ENCODE results near the gene CLEC19A.

The CLEC19A gene

DNA sequence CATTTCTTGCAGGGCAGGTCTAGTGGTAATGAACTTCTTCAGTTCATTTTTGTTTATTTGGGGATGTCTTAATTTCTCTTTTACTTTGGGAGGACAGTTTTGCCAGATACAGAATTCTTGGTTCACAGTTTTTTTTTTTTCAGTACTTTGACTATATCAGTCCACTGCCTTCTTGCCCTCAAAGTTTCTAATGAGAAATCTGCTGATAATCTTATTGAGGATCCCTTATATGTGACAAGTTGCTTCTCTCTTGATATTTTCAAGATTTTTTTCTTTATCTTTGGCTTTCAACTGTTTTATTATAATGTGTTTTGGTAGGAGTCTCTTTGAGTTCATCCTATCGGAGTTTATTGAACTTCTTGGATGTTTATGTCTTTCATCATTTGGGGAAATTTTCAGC lies 42.8 kb downstream of the CLEC19A start:
- no peak for DNase-seq (ENCODE audit: low read depth in 2 of 2)

DNA sequence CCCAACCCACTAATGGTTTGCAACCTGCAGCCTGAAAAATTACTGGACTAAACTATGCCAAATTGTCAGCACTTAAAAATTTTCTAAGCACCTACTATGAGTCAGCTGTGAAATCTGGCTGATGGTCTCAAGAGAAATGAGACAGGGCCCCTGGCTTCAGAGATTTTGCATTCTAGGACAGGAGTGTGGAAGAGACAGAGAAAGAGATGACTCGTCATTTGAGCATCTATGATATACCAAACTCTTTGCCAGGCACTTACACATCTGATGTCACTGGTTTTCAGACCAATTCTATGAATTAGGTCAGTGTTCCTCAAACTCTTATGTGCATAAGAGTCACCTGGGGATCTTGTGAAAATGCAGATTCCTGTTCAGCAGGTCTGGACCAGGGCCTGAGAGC lies 44.4 kb downstream of the CLEC19A start:
- DNase-seq (ENCODE audit: low read depth in 2 of 2), result no peak

DNA sequence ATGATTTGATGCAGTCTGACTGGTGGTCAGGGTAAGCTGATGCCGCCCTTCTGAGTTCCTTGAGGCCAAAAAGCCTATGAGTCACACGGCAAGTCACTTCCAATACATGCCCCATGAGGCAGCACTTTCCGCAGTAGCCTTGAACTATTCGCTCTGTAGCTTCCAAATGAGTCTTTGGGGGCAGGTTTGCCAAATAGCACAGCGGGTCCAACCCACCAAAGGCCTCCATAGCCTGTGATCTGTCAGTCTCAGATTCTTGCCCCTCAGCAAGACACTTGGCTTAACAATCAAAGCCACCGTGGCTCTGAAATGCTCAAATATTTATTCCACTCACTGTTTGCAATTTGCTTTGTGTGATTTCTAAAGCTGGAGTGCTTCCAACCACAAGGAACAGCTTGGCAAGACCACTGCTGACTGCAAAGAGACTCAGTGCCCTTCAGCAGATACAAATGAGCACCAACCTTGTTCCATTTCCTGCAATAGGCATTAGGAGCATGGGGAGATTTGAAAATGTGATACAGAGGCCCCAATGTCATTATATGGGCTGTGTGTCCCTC lies 45.4 kb downstream of the CLEC19A start:
- DNase-seq (ENCODE audit: low read depth in 2 of 2), result no peak

DNA sequence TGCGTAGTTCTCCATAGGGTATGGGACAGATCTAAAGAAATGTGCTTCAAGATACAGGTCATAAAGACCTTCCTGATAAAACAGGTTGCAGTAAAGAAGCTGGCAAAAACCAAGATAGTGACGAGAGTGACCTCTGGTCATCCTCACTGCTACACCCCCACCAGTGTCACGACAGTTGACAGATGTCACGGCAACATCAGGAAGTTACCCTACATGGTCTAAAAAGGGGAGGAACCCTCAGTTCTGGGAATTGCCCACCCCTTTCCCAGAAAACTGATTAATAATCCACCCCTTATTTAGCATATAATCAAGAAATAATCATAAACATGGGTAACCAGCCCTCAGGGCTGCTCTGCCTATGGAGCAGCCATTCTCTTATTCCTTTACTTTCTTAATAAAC lies 46.3 kb downstream of the CLEC19A start:
- no peak for DNase-seq (ENCODE audit: low read depth in 2 of 2)

DNA sequence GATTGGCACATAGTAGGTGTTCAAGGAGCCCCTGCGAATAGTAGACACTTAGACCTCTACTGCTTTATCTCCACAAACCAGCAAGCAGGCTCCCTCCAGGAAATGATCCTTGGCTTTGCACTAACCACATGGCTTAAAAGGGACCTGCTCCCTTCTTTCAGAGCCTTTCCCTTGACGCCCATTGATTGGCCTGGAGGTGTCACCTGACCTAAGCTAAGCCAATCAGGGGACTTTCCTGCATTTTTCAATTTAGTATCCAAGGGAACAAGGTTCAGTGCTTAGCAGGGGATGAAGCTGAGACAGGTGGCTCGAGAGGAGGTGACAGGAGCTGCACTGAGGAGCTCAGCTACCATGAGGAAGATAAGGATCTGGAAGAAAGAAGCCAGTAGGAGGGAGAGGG lies 52.8 kb downstream of the CLEC19A start:
- no peak for DNase-seq (ENCODE audit: low read depth in 2 of 2)

DNA sequence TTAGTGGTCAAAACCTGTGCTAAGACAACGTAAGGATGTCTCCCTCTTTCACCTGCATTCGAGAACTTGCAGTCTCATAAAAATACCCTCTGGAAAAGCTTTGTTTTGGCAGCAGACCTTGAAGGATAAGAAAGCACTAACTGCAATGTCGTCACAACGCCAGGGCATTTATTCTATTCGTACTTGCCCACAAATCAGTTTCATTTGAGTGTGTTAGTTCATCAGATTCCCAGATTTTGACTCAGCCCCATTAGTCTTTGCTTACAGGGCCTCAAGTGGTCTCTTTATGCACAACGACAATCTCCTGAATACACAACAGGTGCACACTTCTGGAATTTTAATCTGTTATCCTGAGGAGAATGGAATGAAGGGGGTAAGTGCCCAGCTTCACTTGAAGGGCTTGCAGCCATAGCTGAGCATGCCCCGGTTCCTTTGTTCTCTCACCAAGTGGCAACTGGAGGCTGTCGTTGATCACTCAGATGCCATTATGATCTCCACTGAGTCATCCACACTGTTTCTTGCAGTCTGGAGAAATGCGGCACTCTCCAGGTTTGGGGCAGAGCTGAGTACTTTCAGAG lies 58.8 kb downstream of the CLEC19A start:
- no peak for DNase-seq (ENCODE audit: low read depth in 2 of 2)

DNA sequence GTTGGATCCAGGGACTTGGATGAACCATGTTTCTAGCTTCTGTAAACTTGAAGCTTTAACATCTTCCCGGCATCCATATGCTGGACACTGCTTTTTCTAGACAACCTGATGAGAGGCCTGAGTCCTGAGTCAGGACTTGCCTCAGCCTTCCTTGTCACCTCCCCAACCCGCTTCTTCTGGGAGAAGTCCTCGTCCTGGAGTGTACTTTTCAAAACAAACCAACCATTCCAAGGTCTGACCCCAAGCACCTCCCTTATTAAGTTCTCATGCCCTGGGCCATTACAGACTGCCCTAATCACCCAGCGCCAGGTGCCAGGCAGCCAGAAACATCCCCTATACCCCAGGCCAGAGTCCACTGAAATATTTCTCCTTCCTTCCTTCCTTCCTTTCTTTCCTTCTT lies 59.4 kb downstream of the CLEC19A start:
- no peak for DNase-seq (ENCODE audit: low read depth in 2 of 2)

DNA sequence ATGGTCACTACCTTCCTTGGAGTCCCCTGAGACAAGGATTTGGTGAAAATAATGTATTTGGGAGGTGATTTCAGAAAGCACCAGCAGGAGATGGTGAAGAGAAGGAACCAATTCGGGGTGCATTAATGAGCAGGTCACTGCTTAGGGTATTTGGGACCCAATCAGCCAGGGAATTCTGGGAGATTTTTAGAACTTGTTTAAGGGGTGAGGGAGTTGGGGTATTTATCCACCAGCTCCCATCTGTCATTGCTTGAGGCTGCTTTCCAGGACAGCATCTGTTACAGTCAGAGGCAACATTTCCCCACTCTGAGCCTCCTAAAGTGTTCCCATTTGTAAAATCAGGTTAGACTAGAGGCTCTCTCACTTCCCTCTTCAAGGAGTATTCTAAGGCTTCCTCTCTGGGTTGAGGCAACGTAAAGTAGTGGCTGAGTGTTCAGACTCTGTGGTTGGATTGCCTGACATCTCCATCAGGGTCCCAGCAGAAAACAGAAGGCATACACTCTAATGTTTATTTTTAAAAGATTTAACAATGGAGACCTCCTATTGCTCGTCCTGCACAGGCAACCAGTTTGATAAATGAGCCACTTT lies 60.9 kb downstream of the CLEC19A start:
- DNase-seq (ENCODE audit: low read depth in 2 of 2), result no peak

DNA sequence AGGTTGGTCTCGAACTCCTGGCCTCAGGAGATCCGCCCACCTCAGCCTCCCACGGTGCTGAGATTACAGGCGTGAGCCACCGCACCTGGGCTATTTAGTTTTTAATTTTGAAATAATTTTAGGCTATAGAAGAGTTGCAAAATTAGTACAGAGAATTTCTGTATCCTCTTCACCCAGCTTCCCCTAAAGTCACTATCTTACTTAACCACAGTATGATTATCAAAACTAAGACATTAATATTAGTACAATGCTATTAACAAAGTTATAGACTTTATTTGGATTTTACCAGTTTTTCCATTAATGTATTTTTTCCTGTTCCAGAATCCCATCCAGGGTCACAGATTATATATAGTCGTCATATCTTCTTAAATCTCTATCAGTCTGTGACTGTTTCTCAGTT lies 62.6 kb downstream of the CLEC19A start:
- DNase-seq (ENCODE audit: low read depth in 2 of 2), result no peak

DNA sequence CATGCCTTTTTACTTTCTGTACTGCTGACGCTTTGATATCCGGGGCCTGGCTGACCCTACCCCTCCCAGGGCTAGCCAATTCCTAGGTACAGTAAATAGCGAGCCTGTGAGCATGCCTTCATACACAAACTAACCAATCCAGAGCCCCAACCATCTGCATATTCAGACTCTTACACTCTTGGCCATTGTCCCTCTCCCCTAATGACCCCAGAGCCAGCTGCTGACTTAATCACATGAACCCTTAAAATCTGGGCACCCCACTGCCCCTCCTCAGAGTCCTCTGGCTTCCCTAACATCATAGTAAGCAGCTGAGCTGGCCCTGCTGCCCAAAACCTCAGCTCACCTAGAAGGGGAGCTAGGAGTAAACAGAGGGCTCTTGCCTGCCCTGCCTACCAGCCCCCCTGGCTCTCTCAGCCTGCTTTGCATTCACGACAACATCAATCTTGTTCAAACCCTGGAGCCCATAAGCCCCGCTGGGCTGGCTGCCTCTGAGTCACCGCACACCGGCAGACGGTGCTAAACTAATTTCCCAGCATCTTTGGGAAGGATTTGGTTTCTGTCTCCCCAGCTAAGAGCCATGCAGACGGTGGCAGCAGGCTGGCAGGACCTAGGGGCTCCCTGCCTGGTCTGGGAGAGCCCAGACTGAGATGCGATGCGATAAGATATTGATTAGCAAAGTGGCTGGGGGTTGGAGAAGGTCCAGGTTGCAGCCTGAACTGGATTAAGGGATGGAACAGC lies 63.2 kb downstream of the CLEC19A start:
- DNase-seq (ENCODE audit: low read depth in 2 of 2), result no peak

DNA sequence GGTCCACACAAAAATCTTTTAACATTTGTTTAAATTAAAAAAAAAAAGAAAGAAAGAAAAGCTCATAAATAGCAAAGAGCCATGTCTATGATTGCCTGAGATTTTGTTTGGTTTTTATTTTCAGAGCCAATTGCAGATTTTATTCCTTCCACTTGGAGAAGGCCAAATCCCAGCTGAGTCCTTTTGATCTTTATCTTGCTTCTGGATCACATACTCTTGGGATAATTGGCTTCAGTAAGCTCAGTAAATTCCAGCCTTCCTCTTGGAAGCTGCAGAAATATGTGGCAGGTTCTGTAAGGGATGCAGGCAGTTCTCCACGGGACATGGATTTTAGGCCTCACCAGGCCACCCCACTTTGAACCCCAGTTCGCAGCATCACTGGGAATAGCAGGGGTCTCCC lies 68.8 kb downstream of the CLEC19A start:
- no peak for DNase-seq (ENCODE audit: low read depth in 2 of 2)

DNA sequence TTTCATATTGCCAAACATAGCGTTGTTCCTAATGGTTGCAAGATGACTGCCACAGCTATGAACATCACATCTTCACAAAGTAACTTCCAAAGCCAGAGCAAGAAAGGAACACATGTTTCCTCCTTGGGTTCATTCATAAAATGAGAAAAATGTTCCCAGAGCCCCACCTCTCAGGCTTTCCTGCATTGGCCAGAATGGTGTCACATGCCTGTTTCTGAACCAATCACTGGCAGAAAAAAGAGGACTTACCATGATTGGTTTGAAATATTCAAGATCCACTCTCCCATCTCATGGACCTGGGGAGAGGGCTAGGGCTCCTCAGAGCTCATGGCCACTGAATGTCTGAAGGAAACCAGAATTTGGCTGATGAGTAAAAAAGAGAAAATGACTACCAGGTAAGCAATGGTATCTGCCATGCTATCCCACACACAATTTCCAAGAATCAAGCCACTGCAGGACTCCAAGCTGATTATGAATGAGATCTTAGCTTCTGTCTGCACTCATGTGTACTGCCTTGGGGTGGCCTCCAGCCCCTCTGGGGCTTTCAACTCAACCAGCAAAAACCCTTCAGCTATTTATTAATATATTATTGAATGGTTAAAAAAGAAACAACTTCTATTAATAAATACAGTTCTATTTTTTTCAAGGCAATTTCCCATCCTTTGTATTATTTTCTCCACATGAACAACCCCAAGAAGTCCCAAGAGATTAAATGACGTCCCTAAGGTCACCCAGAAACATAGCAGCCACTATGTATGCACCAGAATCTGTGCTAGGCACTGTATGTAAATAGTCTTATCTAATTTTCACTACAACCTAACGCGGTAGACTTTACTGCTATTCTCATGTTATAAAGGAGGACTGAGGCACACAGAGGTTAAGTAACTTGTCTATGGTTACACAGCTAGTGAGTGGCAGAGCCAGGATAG lies 70.8 kb downstream of the CLEC19A start:
- no peak for DNase-seq (ENCODE audit: low read depth in 2 of 2)

DNA sequence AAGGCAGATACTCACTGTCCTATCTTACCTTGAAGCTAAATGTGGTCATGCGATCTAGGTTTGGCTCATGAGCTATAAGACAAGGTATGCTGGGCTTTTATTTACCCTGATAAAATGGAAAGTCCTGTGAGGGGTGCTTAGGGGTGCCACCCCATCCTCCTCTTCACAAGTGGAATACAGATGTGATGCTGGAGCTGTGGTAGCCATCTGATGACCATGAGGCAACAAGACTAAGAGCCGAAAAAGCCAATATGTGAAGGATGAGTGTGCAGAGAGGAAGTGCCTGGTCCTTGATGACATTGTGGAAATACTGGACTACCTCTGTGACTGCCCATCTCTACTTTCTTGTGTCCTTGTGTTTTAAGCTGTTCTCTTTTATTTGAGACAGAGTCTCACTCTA lies 74.0 kb downstream of the CLEC19A start:
- DNase-seq (ENCODE audit: low read depth in 2 of 2), result no peak

All from stimulated activated CD8-positive, alpha-beta memory T cell treated with anti-CD3 and anti-CD28 coated beads, Interleukin-7, amount 100 ng/mL, for 4 hours (primary cell).